ENCODE measurements around the gene EPG5.

The EPG5 gene

GRCh38 chr18:45930963-45931362 lies 36.2 kb downstream of the EPG5 start:
- no peak for TF ChIP-seq EZH2phosphoT487 (conservative IDR thresholded peaks at IDR 0.05; ENCODE audit: low read length)
- TF ChIP-seq CTCF (IDR thresholded peaks at IDR 0.05; ENCODE audit: insufficient read depth, low read length, poor library complexity, severe bottlenecking) = no peak
- H3K4me3 ChIP-seq (ENCODE audit: insufficient read depth, low read length, poor library complexity, severe bottlenecking) = no peak overlapping the region
- H3K27ac ChIP-seq (ENCODE audit: low read depth, low read length) = no peak overlapping the region
- no peak overlapping the region for H3K4me2 ChIP-seq (ENCODE audit: low read depth, low read length, poor library complexity, severe bottlenecking)
- H3F3A ChIP-seq (ENCODE audit: insufficient read depth) = no peaks in the 10 kb centered on the region
- H3K27me3 ChIP-seq (ENCODE audit: low read length) = no peaks in the 10 kb centered on the region
- no peak overlapping the region for H3K9ac ChIP-seq (ENCODE audit: low read length)
- no peaks in the 10 kb centered on the region for H3K9me3 ChIP-seq (ENCODE audit: insufficient read depth, low read length)
- H4K20me1 ChIP-seq (ENCODE audit: low read depth, low read length) = no peaks in the 10 kb centered on the region
- H3K9me2 ChIP-seq (replicated peaks; ENCODE audit: insufficient read depth, low read length) = no peaks in the 10 kb centered on the region
- H2AFZ ChIP-seq (ENCODE audit: low read depth, low read length, severe bottlenecking) = no peak overlapping the region
- H3K36me3 ChIP-seq (ENCODE audit: low read length) = peaks cover 11% of the 10 kb centered on the region; the same call in 1 of the 2 replicates
- no peaks in the 10 kb centered on the region for H3K79me2 ChIP-seq (ENCODE audit: insufficient read depth, low read length)

- Histone ChIP-seq H4K20me1 (ENCODE audit: low read depth, low read length) (no peaks in the 10 kb centered on the region), H3K27me3 (ENCODE audit: low read length) (no peaks in the 10 kb centered on the region), H3K9me3 (ENCODE audit: insufficient read depth, low read length) (no peaks in the 10 kb centered on the region), H2AFZ (ENCODE audit: low read depth, low read length, severe bottlenecking) (no peak overlapping the region), H3K36me3 (ENCODE audit: low read length) (peaks cover 19% of the 10 kb centered on the region; the same call in 1 of the 2 replicates), H3K79me2 (ENCODE audit: insufficient read depth, low read length) (no peaks in the 10 kb centered on the region), H3K9me2 (replicated peaks; ENCODE audit: insufficient read depth, low read length) (no peaks in the 10 kb centered on the region), H3F3A (ENCODE audit: insufficient read depth) (no peaks in the 10 kb centered on the region), H3K9ac (ENCODE audit: low read length) (no peak overlapping the region), H3K4me2 (ENCODE audit: low read depth, low read length, poor library complexity, severe bottlenecking) (no peak overlapping the region), H3K27ac (ENCODE audit: low read depth, low read length) (no peak overlapping the region), H3K4me3 (ENCODE audit: insufficient read depth, low read length, poor library complexity, severe bottlenecking) (no peak overlapping the region)
- TF ChIP-seq EZH2phosphoT487 (conservative IDR thresholded peaks at IDR 0.05; ENCODE audit: low read length) (no peak), CTCF (IDR thresholded peaks at IDR 0.05; ENCODE audit: insufficient read depth, low read length, poor library complexity, severe bottlenecking) (no peak)
Measured at GRCh38 chr18:45926691-45927090, 40.4 kb downstream of the EPG5 start.

- TF ChIP-seq EZH2phosphoT487 (conservative IDR thresholded peaks at IDR 0.05; ENCODE audit: low read length) (no peak), CTCF (IDR thresholded peaks at IDR 0.05; ENCODE audit: insufficient read depth, low read length, poor library complexity, severe bottlenecking) (no peak)
- H3K27ac ChIP-seq (ENCODE audit: low read depth, low read length) = no peak overlapping the region
- H4K20me1 ChIP-seq (ENCODE audit: low read depth, low read length) = no peaks in the 10 kb centered on the region
- no peaks in the 10 kb centered on the region for H3K9me2 ChIP-seq (replicated peaks; ENCODE audit: insufficient read depth, low read length)
- no peak overlapping the region for H3K4me3 ChIP-seq (ENCODE audit: insufficient read depth, low read length, poor library complexity, severe bottlenecking)
- no peak overlapping the region for H2AFZ ChIP-seq (ENCODE audit: low read depth, low read length, severe bottlenecking)
- no peak overlapping the region for H3K9ac ChIP-seq (ENCODE audit: low read length)
- H3K36me3 ChIP-seq (ENCODE audit: low read length) = peaks cover 20% of the 10 kb centered on the region; the same call in 1 of the 2 replicates
- H3F3A ChIP-seq (ENCODE audit: insufficient read depth) = no peaks in the 10 kb centered on the region
- no peaks in the 10 kb centered on the region for H3K9me3 ChIP-seq (ENCODE audit: insufficient read depth, low read length)
- no peaks in the 10 kb centered on the region for H3K79me2 ChIP-seq (ENCODE audit: insufficient read depth, low read length)
- H3K4me2 ChIP-seq (ENCODE audit: low read depth, low read length, poor library complexity, severe bottlenecking) = no peak overlapping the region
- no peaks in the 10 kb centered on the region for H3K27me3 ChIP-seq (ENCODE audit: low read length)
Measured at GRCh38 chr18:45926085-45926484, 41.0 kb downstream of the EPG5 start.
